PFSK-1 (cell line): ENCODE data around the gene GPR25.

Experiments
- FOXP2 ChIP-seq: optimal IDR thresholded peaks from 2 replicates; pipeline ENCODE3; 2011; ENCODE audit warnings: borderline replicate concordance, control low read depth, inconsistent platforms; ENCODE audit not compliant: insufficient read depth; ENCODE audit errors: extremely low read length, extremely low read depth
- POLR2AphosphoS5 ChIP-seq: IDR thresholded peaks from 2 replicates; pipeline ENCODE4 v1.6.1; 2012; ENCODE audit warnings: low read depth, mild to moderate bottlenecking, control low read depth, low read length, moderate library complexity
- REST ChIP-seq, 2 experiments: IDR thresholded peaks; 2 replicates each; pipeline versions ENCODE4 v1.6.1 to v1.8.0; 2011 to 2012; ENCODE audit warnings: low read depth in 2 of 2, low read length in 2 of 2, control low read depth in 1 of 2, inconsistent platforms in 1 of 2, mild to moderate bottlenecking in 1 of 2, moderate library complexity in 1 of 2; ENCODE audit not compliant: insufficient read depth in 1 of 2
- SIN3A ChIP-seq: IDR thresholded peaks from 2 replicates; pipeline ENCODE4 v1.6.1; 2012; ENCODE audit warnings: mild to moderate bottlenecking, low read length, moderate library complexity, borderline replicate concordance; ENCODE audit not compliant: insufficient read depth
- TAF1 ChIP-seq: IDR thresholded peaks from 2 replicates; pipeline ENCODE4 v1.6.1; 2012; ENCODE audit warnings: low read length, control low read depth, borderline replicate concordance; ENCODE audit not compliant: insufficient read depth

- no peak for TF ChIP-seq POLR2AphosphoS5
- TF ChIP-seq SIN3A = no peak
- no peak for TF ChIP-seq REST (IDR thresholded peaks at IDR 0.05; ENCODE audit: insufficient read depth in 1 of 2, low read depth in 2 of 2, low read length in 2 of 2)
- no peak for TF ChIP-seq TAF1
- no peak for TF ChIP-seq FOXP2
These were observed 15.6 kb downstream of the GPR25 start for GRCh38 chr1:200888349-200888838.
